Astrocyte of the cerebellum (primary cell): ENCODE data around the gene LIMS1.
"Not testable (repeated sequence)": the region's sequence is repeated elsewhere in the genome, so short reads cannot be mapped to it uniquely, and the experiment has no call there.

Experiments used
- DNase-seq: peaks from one replicate; pipeline ENCODE4 v3.0.0-alpha.2; 2011; ENCODE audit warnings: low read depth
- H3K4me3 ChIP-seq: 2 replicates; pipeline ENCODE4 v1.5.1; 2011; ENCODE audit warnings: mild to moderate bottlenecking, low read depth, low read length, moderate library complexity
- in situ Hi-C: cut with HindIII; loops from 2 replicates; pipeline ENCODE4 v1.10.0; 2017; ENCODE audit warnings: low sequenced_read_pairs
- TF ChIP-seq, protein P1 (sequence below): IDR thresholded peaks from 2 replicates; pipeline ENCODE4 v1.5.1; 2012; ENCODE audit warnings: low read length, low read depth, moderate library complexity, mild to moderate bottlenecking; ENCODE audit errors: missing control alignments

Gene LIMS1

GRCh38 chr2:108635630-108636354, 101.5 kb downstream of the LIMS1 start:
- no peak for DNase-seq
- TF ChIP-seq, protein P1, sequence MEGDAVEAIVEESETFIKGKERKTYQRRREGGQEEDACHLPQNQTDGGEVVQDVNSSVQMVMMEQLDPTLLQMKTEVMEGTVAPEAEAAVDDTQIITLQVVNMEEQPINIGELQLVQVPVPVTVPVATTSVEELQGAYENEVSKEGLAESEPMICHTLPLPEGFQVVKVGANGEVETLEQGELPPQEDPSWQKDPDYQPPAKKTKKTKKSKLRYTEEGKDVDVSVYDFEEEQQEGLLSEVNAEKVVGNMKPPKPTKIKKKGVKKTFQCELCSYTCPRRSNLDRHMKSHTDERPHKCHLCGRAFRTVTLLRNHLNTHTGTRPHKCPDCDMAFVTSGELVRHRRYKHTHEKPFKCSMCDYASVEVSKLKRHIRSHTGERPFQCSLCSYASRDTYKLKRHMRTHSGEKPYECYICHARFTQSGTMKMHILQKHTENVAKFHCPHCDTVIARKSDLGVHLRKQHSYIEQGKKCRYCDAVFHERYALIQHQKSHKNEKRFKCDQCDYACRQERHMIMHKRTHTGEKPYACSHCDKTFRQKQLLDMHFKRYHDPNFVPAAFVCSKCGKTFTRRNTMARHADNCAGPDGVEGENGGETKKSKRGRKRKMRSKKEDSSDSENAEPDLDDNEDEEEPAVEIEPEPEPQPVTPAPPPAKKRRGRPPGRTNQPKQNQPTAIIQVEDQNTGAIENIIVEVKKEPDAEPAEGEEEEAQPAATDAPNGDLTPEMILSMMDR: no peak
- in situ Hi-C loops: no loop called here
- no peak overlapping the region for H3K4me3 ChIP-seq

DNA sequence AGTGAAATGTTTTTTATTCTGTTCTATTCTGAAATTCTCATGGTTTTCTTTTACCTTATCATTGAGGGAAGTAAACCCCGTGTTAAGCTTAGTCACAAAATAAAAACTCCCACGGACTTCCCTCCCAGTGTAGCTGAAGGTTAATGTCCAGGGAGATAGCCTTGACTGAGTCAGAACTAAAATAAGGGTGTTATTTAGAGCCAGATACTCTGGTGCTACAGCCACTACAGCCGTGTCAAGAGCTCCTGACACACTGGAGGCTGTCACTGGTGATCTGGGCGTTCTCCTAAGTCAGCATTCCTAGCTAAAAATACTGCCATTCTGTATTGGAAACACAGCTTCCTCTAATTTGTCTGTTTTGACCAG, 103.0 kb downstream of the LIMS1 start:
- H3K4me3 ChIP-seq: no peak overlapping the region
- TF ChIP-seq, protein P1: no peak
- in situ Hi-C loops: no loop called here
- DNase-seq: peak; percentile 37

GRCh38 chr2:108640731-108641130, 106.5 kb downstream of the LIMS1 start:
- in situ Hi-C loops: no loop called here
- no peak for DNase-seq
- TF ChIP-seq, protein P1: no peak
- H3K4me3 ChIP-seq: no peak overlapping the region

DNA sequence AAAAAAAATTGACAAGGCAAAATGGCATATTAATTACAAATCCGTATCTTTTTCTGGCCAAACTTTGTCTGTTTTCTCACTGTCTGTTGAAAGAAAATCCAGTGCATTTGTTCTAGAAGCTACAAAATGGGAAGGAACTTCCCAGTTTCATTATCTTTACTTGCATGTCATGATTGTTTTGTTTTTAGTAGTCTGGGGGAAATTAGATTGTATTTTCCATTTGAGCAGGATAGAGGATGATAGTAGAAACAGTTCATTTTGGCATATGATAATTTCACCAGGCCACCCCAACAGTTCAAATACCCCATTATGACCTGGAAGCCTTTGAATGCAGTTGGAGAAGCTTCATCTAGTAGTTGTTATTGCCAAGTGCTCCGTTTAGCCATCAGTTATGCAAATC, 107.5 kb downstream of the LIMS1 start:
- in situ Hi-C loops: no loop called here
- no peak for DNase-seq
- H3K4me3 ChIP-seq: no peak overlapping the region
- TF ChIP-seq, protein P1: no peak

DNA sequence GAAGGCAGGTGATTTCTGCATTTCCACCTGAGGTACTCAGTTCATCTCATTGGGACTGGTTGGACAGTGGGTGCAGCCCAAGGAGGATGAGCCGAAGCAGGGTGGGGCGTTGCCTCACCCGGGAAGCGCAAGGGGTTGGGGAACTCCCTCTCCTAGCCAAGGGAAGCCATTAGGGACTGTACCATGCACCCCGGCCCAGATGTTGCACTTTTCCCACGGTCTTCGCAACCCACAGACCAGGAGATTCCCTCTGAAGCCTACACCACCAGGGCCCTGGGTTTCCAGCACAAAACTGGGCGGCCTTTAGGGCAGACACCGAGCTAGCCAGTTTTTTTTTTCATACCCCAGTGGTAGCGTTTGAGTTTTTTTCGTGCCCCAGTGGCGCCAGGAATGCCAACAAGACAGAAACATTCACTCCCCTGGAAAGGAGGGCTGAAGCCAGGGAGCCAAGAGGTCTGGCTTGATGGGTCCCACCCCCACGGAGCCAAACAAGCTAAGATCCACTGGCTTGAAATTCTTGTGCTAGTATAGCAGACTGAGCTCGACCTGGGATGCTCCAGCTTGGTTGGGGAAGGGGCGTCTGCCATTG, 109.1 kb downstream of the LIMS1 start:
- DNase-seq: no peak
- TF ChIP-seq, protein P1: no peak
- no peak overlapping the region for H3K4me3 ChIP-seq
- in situ Hi-C loops: no loop called here

- DNase-seq, H3K4me3 ChIP-seq, in situ Hi-C loops: not testable (repeated sequence)
These were observed 109.6 kb downstream of the LIMS1 start for GRCh38 chr2:108643862-108644261.

GRCh38 chr2:108644446-108644845, 110.2 kb downstream of the LIMS1 start:
- H3K4me3 ChIP-seq, in situ Hi-C loops, DNase-seq: not testable (repeated sequence)

DNA sequence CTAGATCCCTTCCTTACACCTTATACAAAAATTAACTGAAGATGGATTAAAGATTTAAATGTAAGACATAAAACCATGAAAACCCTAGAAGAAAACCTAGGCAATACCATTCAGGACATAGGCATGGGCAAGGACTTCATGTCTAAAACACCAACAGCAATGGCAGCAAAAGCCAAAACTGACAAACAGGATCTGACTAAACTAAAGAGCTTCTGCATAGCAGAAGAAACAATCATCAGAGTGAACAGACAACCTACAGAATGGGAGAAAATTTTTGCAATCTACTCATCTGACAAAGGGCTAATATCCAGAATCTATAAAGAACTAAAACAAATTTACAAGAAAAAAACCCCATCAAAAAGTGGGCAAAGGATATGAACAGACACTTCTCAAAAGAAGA, 114.5 kb downstream of the LIMS1 start:
- in situ Hi-C loops, DNase-seq, H3K4me3 ChIP-seq: not testable (repeated sequence)

GRCh38 chr2:108650465-108650864, 116.2 kb downstream of the LIMS1 start:
- H3K4me3 ChIP-seq, DNase-seq, in situ Hi-C loops: not testable (repeated sequence)

DNA sequence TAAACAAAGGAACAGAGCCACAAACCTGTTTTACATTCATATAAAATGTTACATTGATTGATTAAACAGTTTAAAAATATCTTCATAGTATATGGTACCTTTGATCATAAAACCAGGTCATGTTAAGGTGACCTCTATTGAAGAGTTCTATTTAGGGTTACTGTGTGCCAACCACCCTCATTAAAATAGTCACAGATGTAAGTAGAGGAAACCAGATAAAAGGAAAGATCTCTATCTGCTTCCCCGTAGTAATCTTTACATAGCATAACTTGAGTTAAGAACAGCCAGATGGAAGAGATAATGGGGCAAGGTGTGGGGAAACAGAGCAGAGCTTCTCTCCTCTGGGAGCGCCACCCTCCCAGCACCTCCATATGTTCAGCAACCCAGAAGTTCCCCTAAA, 117.2 kb downstream of the LIMS1 start:
- DNase-seq, in situ Hi-C loops, H3K4me3 ChIP-seq: not testable (repeated sequence)

DNA sequence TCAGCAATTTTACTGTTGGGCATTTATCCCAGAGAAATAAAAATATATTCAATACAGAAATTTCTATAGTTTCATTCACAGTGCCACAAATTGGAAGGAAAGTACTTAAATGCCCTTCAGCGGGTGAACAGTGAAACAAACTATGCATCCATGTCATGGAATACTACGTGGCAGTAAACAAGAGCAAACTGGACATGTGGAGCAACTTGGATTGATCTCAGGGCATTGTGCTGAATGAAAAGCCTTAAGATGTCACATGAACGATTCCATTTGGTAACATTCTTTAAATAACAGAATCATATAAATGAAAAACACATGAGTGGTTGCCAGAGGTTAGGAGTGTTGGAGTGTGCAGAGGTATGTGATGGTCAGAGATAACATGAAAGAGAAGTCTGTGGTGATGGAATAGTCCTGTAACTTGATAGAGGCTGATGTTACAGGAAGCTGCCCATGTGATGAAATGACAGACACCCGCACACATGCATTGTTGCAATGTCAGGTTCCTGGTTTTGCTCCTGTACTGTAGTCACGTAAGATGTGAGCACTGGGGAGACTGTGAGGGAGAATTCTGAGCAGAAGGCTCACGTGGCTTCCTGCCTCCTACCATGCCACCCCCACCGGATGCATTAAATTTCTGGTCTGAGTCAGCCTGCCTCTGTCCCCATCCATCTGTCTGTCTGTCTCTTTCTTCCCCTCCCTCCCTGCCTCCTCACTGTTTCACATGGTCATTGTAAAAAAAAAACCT, 118.1 kb downstream of the LIMS1 start:
- H3K4me3 ChIP-seq, in situ Hi-C loops, DNase-seq: not testable (repeated sequence)
